Peyer's patch (tissue), 4 donors: ENCODE data around the gene ITIH5. TPM values are rescaled to one million over a fixed set of nuclear protein-coding genes. Genes with fewer than 3 reads are reported as not detected.
"Not testable (repeated sequence)": the region's sequence is repeated elsewhere in the genome, so short reads cannot be mapped to it uniquely, and the experiment has no call there.

Experiments
- DNase-seq, 3 donors: peaks; one replicate each; pipeline ENCODE4 v3.0.0-alpha.2; 2017 to 2019
- H3K27ac ChIP-seq, 4 donors: fragments of 200-600 bp; sonication (generic); one replicate each; pipeline ENCODE4 v1.5.1; 2016 to 2019
- H3K27me3 ChIP-seq, 2 donors: fragments of 200-600 bp; sonication (generic); one replicate each; pipeline ENCODE4 v1.5.1; 2019
- H3K36me3 ChIP-seq, 3 donors: fragments of 200-600 bp; sonication (generic); one replicate each; pipeline ENCODE4 v1.5.1; 2016 to 2019
- H3K4me1 ChIP-seq, 4 donors: fragments of 200-600 bp; sonication (generic); one replicate each; pipeline ENCODE4 v1.5.1; 2016 to 2019
- H3K4me3 ChIP-seq, 4 donors: fragments of 200-600 bp; sonication (generic); 1 replicate in 3 of 4; 2 replicates in 1 of 4; pipeline ENCODE4 v1.5.1; 2016 to 2019; ENCODE audit warnings: mild to moderate bottlenecking in 1 of 4
- H3K9me3 ChIP-seq, 4 donors: fragments of 200-600 bp; sonication (generic); one replicate each; pipeline ENCODE4 v1.5.1; 2016 to 2019; ENCODE audit warnings: mild to moderate bottlenecking in 1 of 4
- POLR2A ChIP-seq, 2 donors: fragments of 450-650 bp; IDR thresholded peaks; one replicate each; pipeline ENCODE4 v1.5.1; 2017; ENCODE audit warnings: antibody characterized with exemption in 2 of 2, mild to moderate bottlenecking in 2 of 2, moderate library complexity in 2 of 2
- total RNA-seq, 4 donors: library from RNA; depleted of rRNA; stranded (reverse); fragments of >200 nt; gene quantifications; one replicate each; pipeline ENCODE4 v1.1.0, GENCODE V29; 2016
- TF ChIP-seq, protein P1 (sequence below), 6 experiments: fragments of 450-650 bp in 4 of 6; fragments of 200-600 bp in 2 of 6; sonication (generic) in 1 of 6; IDR thresholded peaks; one replicate each; pipeline ENCODE4 v1.5.1; 2017 to 2019; ENCODE audit warnings: antibody characterized with exemption in 6 of 6, mild to moderate bottlenecking in 3 of 6, moderate library complexity in 1 of 6

The ITIH5 gene
- total RNA-seq, 4 donors from 2014 or later: 1.9 to 29.7 (median 4.9) TPM

DNA sequence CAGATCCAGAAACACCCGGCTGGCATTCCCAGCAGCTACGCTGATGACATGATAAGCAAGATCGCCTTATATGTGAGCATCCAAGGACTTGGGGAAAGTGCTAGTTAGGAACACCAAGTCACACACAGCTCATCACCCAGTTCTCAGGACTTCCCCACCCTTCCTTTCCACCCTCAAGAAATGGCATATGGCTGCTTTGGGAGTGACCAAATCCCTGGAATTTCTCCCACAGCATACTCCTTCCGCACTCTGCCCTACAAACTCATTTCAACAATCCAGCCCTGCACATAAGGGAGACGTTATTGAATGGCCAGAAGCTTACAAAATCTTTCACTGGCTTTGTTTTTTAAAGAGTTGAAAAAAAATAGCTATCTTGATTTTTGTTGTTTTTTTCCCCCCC lies 4.2 kb downstream of the ITIH5 start:
- Histone ChIP-seq H3K4me1 (no peaks in the 10 kb centered on the region), H3K27me3 (no peaks in the 10 kb centered on the region), H3K4me3 (no peak overlapping the region), H3K9me3 (peaks cover 0 to 5% (median 0%) of the 10 kb centered on the region in 4 donors), H3K27ac (no peak overlapping the region), H3K36me3 (no peaks in the 10 kb centered on the region)
- TF ChIP-seq POLR2A (IDR thresholded peaks at IDR 0.05): no peak
- TF ChIP-seq, protein P1, sequence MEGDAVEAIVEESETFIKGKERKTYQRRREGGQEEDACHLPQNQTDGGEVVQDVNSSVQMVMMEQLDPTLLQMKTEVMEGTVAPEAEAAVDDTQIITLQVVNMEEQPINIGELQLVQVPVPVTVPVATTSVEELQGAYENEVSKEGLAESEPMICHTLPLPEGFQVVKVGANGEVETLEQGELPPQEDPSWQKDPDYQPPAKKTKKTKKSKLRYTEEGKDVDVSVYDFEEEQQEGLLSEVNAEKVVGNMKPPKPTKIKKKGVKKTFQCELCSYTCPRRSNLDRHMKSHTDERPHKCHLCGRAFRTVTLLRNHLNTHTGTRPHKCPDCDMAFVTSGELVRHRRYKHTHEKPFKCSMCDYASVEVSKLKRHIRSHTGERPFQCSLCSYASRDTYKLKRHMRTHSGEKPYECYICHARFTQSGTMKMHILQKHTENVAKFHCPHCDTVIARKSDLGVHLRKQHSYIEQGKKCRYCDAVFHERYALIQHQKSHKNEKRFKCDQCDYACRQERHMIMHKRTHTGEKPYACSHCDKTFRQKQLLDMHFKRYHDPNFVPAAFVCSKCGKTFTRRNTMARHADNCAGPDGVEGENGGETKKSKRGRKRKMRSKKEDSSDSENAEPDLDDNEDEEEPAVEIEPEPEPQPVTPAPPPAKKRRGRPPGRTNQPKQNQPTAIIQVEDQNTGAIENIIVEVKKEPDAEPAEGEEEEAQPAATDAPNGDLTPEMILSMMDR (IDR thresholded peaks at IDR 0.05): no peak
- DNase-seq: no peak

- H3K4me3 ChIP-seq: no peak overlapping the region
- no peaks in the 10 kb centered on the region for H3K9me3 ChIP-seq
- peak overlapping the region in 1 of 4 donors; percentile 2 for H3K27ac ChIP-seq
- TF ChIP-seq, protein P1 (IDR thresholded peaks at IDR 0.05): no peak
- no peak for TF ChIP-seq POLR2A (IDR thresholded peaks at IDR 0.05)
- H3K36me3 ChIP-seq: no peaks in the 10 kb centered on the region
- no peak for DNase-seq
- no peaks in the 10 kb centered on the region for H3K4me1 ChIP-seq
- no peaks in the 10 kb centered on the region for H3K27me3 ChIP-seq
These were observed 7.2 kb downstream of the ITIH5 start for GRCh38 chr10:7659560-7659959.

DNA sequence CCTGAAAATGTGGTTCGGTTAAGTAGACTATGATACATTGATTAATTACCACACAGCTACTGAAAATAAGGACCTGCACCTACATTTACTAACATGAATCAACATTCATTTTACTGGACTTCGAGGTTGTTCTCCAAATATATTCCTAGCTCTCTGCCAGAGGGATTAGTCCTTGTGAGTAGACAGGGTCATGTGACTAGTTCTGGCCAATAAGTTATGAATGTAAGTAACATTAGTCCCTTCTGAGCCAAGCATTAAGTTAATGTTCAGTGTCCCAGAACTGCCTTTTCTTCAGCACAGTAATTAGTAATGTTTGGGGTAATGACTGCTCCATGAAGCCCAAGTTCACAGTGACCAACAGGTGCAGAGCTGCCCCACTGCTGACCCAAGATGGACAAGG lies 9.2 kb downstream of the ITIH5 start:
- TF ChIP-seq POLR2A (IDR thresholded peaks at IDR 0.05): no peak
- TF ChIP-seq, protein P1 (IDR thresholded peaks at IDR 0.05): no peak
- Histone ChIP-seq H3K27me3 (no peaks in the 10 kb centered on the region), H3K27ac (no peak overlapping the region), H3K36me3 (no peaks in the 10 kb centered on the region), H3K4me1 (no peaks in the 10 kb centered on the region), H3K9me3 (no peaks in the 10 kb centered on the region), H3K4me3 (no peak overlapping the region)
- DNase-seq: no peak

DNA sequence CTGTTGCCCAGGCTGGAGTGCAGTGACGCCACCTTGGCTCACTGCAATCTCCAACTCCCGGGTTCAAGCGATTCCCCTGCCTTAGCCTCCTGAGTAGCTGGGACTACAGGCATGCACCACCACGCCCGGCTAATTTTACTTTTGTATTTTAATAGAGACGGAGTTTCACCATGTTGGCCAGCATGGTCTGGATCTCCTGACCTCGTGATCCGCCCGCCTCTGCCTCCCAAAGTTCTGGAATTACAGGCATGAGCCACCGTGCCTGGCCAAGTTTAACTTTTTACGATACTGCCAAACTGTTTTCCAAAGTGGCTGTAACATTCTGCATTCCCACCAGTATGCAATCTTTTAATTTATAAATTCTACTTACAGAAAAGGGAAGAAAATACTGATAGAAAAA lies 9.7 kb downstream of the ITIH5 start:
- not testable (repeated sequence) for H3K27ac ChIP-seq, H3K36me3 ChIP-seq, DNase-seq, H3K4me3 ChIP-seq, H3K4me1 ChIP-seq, H3K27me3 ChIP-seq, H3K9me3 ChIP-seq

- H3K36me3 ChIP-seq: no peaks in the 10 kb centered on the region
- H3K4me3 ChIP-seq: no peak overlapping the region
- H3K27me3 ChIP-seq: no peaks in the 10 kb centered on the region
- H3K4me1 ChIP-seq: no peaks in the 10 kb centered on the region
- no peak for TF ChIP-seq POLR2A (IDR thresholded peaks at IDR 0.05)
- TF ChIP-seq, protein P1 (IDR thresholded peaks at IDR 0.05): no peak
- no peak for DNase-seq
- no peaks in the 10 kb centered on the region for H3K9me3 ChIP-seq
- no peak overlapping the region for H3K27ac ChIP-seq
These were observed 14.8 kb downstream of the ITIH5 start for GRCh38 chr10:7651853-7652470.

DNA sequence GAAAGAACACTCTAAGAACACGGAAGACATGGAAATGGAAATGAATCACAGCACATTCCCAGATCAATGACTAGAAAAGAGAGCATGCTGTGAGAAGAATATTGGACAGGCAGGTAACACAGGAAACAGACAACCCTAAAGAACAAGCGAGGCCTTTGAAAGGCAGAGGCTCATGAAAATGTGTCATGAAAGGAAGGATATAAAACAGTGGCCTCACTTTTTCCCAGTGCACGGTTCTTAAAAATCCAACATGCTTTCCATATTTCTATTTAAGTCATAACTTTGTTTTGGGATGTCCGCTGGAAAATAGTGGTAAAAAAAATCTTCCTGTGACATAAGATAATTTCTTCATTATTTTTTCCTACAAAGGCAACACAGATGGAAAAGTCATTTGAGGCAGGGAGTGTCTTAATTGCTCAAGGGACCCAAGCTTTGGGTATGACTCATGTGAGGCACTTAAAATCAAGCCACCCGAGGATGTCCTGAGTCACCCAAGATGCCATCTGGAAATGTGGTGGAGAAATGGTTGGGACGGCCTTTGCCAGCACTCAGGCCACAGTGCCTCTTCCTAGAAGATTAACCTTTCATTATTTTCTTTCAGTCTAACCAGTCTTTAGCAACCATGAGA lies 17.0 kb downstream of the ITIH5 start:
- no peak for DNase-seq
- H3K27me3 ChIP-seq: no peaks in the 10 kb centered on the region
- TF ChIP-seq POLR2A (IDR thresholded peaks at IDR 0.05): no peak
- TF ChIP-seq, protein P1 (IDR thresholded peaks at IDR 0.05): no peak
- no peak overlapping the region for H3K27ac ChIP-seq
- no peaks in the 10 kb centered on the region for H3K4me1 ChIP-seq
- no peaks in the 10 kb centered on the region for H3K9me3 ChIP-seq
- H3K36me3 ChIP-seq: no peaks in the 10 kb centered on the region
- H3K4me3 ChIP-seq: no peak overlapping the region
